ENCODE data around the gene ZBTB18.

The ZBTB18 gene

DNA sequence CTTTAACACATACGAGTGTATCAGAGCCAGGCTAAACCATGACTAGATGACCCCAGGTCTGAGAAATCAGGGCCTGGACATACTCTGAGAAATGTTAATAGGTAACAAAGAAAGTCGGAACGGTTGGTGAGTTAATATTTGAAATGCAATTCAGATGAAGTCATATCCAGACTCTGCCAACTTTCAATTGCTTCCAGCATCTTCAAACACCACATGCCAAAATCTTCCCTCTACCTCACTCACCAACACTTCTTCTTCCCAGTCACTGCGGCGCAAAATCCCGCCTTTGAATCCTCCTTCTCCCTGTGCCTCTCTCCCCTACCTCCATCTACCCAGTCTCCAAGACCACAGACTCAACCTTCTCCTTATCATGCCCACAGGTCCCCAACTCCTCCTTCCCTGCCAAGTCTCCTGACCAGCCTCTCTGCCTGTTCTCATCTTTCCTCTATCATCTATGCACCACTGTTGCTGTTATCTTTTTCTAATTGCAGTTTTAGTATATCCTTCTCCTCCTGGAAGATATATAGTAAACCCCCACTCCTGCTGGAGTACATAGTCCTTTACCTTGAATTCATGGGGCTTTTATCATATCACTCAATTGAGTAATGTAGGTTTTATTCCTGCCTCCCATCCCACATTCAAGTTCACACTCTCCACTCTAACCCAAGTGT, 41.3 kb downstream of the ZBTB18 start:
- TF ChIP-seq, protein P1, sequence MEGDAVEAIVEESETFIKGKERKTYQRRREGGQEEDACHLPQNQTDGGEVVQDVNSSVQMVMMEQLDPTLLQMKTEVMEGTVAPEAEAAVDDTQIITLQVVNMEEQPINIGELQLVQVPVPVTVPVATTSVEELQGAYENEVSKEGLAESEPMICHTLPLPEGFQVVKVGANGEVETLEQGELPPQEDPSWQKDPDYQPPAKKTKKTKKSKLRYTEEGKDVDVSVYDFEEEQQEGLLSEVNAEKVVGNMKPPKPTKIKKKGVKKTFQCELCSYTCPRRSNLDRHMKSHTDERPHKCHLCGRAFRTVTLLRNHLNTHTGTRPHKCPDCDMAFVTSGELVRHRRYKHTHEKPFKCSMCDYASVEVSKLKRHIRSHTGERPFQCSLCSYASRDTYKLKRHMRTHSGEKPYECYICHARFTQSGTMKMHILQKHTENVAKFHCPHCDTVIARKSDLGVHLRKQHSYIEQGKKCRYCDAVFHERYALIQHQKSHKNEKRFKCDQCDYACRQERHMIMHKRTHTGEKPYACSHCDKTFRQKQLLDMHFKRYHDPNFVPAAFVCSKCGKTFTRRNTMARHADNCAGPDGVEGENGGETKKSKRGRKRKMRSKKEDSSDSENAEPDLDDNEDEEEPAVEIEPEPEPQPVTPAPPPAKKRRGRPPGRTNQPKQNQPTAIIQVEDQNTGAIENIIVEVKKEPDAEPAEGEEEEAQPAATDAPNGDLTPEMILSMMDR (IDR thresholded peaks at IDR 0.05; ENCODE audit: low read depth, low read length, missing control alignments) = no peak
- no peak overlapping the region for H3K4me3 ChIP-seq (replicated peaks; ENCODE audit: low read depth, low read length)
- peak; percentile 33 for DNase-seq (ENCODE audit: extremely low read depth, low read depth)

DNA sequence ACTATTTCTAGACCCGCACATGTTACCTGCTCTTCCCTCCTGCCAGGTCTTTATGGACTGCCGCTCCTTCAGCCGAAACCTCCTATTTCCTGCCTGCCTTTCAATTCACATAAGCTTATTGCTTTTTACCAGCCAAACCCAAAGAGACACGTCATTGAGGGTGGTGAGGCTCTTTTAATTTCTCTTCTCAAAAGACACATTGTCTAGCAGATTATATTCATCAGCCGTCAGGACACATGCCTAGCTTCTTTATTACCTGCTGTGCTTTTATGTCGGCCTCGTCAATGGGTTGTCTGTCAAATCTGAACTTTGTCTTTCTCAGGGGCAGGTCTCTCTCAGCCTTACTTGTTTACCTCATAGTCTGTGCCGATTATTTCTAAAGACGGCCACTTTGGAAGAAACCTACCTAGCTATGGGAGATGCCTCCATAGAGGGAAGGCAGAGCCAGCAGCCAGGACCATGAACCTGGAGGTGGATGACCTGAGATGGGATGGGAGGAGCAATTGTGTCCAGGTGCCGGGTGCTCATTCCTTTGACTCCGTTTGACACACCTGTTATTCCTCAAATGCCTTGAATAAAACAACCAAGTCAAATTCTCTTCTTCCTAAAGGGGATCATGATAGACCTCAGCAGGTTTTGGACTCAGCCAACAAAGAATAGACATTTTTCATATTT, 42.0 kb downstream of the ZBTB18 start:
- no peak overlapping the region for H3K4me3 ChIP-seq (replicated peaks; ENCODE audit: low read depth, low read length)
- TF ChIP-seq, protein P1 (IDR thresholded peaks at IDR 0.05; ENCODE audit: low read depth, low read length, missing control alignments) = no peak
- DNase-seq (ENCODE audit: extremely low read depth, low read depth) = no peak

DNA sequence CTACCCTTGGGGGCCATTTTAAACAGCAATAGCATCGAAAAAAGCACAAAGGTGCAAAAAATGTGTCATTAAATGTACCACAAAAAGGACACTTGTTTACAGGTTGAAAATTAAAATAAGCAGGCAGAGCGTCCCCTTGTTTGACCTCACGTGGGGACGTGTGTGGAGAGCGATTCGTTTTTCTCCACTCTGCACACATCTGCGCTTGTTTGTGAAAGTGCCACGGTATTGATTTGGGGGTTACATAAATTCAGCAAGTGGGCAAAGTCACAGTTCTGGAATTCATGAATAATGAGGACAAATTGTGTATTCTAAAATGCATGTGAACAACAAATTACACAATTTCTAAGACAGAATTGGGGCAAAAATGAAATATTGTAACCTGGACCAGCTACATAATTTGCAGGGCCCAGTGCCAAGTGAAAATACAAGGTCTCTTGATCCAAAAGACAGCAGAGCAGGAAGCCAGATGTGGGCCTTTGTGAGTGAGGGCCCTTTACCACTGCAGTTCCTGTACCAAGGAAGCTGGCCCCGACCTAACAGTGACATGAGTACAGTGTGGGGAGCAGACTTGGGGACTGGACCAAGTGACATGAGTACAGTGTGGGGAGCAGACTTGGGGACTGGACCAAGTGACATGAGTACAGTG, 43.9 kb downstream of the ZBTB18 start:
- TF ChIP-seq, protein P1 (IDR thresholded peaks at IDR 0.05; ENCODE audit: low read depth, low read length, missing control alignments) = no peak
- H3K4me3 ChIP-seq (replicated peaks; ENCODE audit: low read depth, low read length) = no peak overlapping the region
- no peak for DNase-seq (ENCODE audit: extremely low read depth, low read depth)

DNA sequence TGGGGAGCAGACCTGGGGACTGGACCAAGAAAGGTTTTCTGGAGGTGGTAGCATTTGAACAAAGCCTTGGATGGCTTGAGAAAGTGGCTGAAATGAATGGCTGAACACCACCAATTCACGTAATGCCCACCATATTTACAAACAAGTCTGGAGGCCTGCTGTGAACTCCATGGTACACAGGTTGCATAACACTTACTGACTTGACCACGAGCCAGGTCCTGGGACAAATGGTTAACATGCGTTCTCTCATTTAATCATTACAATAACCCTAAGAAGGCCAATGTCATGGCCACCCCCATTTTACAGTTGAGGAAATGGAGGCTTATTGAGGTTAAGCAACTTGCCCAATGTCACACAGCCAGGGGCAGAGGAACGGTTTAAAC, 44.4 kb downstream of the ZBTB18 start:
- DNase-seq (ENCODE audit: extremely low read depth, low read depth) = no peak
- TF ChIP-seq, protein P1 (IDR thresholded peaks at IDR 0.05; ENCODE audit: low read depth, low read length, missing control alignments) = no peak
- H3K4me3 ChIP-seq (replicated peaks; ENCODE audit: low read depth, low read length) = no peak overlapping the region

DNA sequence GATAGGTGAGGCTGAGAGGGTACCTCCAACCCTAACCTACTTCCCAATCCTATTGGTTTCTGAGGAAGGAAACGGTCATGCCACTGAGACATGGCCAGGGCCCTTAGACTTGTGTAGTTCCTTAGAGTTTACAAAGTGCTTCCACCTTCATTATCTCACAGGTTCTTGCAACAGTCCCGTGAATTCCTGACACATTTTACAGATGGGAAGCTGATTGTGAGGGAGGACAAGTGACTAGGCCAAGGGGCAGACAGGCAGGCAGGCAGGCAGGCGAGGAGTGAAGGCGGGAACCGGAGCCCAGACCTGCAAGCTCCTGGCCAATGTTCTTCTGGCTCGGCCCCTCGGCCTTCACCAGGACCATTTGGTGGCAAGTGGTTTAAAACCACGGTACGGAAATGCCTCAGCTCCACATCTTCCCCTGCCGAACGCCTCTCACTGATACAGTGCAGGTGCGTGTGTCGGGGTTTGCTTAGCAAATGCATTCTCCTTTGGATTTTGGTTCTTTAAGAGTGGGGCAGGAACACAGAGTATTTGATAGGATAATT, 45.1 kb downstream of the ZBTB18 start:
- no peak overlapping the region for H3K4me3 ChIP-seq (replicated peaks; ENCODE audit: low read depth, low read length)
- TF ChIP-seq, protein P1 (IDR thresholded peaks at IDR 0.05; ENCODE audit: low read depth, low read length, missing control alignments) = no peak

DNA sequence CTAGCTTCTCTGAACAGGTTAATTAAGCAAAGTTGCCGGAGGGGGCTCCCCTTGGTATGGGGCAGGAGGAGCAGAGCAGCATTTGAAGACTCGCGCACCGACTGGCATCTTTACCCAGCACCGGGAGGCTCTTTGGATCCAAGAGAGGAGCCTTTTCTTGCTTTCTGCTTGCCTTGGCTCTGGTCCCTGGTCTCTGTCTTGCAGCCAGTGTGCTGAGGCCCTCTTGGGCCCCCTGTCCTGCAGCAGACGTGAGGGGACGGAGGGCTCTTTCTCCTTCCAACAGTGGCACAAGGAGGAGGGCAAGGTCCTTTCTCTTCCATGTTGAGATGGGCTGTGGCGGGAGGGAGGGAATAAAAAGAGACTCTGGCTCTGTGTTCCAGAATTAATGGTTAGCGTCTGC, 45.6 kb downstream of the ZBTB18 start:
- no peak overlapping the region for H3K4me3 ChIP-seq (replicated peaks; ENCODE audit: low read depth, low read length)
- TF ChIP-seq, protein P1 (IDR thresholded peaks at IDR 0.05; ENCODE audit: low read depth, low read length, missing control alignments) = no peak
- DNase-seq (ENCODE audit: extremely low read depth, low read depth) = no peak

More for the DNA sequence above, 45.1 kb downstream of the ZBTB18 start:
- no peak for DNase-seq (ENCODE audit: extremely low read depth, low read depth)

Measured in HFF-Myc (cell line).